ENCODE results near the gene SOX5. TPM values are rescaled to one million over a fixed set of nuclear protein-coding genes. Genes with fewer than 3 reads are reported as not detected.
"Not testable (repeated sequence)": the region's sequence is repeated elsewhere in the genome, so short reads cannot be mapped to it uniquely, and the experiment has no call there.

The SOX5 gene
- total RNA-seq, 1 donor from 2014 or later = 1.3 TPM

DNA sequence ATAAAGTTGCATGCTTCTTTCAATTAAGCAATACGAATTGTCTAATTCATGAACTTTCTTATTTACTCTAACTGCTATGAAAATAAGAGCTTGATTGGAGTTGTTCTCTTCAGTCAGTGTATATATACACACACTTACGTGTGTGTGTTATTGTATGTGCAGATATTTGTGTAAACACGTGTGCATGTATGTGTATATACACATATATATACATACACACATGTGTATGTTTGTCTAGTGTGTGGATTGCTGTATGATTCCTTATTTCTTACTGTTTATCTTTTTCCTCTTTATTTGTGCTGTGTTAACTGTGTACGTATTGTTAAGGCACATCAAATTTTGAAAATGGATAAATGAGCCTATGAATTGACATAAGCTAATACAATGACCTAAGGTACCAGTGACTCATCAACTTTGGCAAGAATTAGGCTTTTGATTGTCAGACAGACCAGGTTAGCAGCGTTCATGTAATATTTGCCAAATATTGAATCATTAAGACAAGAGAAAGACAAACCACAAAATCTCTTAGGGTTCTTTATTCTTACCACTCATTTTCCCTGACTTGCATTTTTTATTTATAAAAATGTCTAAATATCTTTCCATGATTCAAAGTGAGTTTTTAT, 423.9 kb downstream of the SOX5 start:
- no peak for DNase-seq (ENCODE audit: low spot score)
- H3K9me3 Mint-ChIP-seq = peaks cover 9% of the 10 kb centered on the region
- no peak overlapping the region for H3K4me3 Mint-ChIP-seq
- H3K36me3 Mint-ChIP-seq (ENCODE audit: low read depth) = no peaks in the 10 kb centered on the region
- no peaks in the 10 kb centered on the region for H3K4me1 Mint-ChIP-seq (ENCODE audit: low read depth)
- intact Hi-C loops (cut with micrococcal nuclease) = no loop called here
- H3K27ac Mint-ChIP-seq = no peak overlapping the region
- H3K27me3 Mint-ChIP-seq (ENCODE audit: insufficient read depth) = no peaks in the 10 kb centered on the region

DNA sequence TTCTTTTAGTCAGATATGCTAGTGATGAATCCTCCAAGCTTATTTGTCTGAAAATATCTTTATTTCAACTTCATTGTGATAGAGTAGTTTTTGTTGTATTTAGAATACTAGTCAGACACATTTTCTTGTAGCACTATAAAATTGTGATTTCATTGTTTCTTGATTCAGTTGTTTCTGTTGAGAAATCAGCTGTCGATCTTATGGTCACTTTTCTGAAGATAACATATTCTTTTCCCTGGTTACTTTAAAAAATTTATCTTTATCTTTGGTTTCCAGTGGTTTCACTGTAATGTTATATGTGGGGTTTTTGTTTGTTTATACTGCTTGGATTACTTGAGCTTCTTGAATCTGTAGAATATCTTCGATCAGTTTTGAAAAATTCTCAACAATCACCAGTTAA, 426.1 kb downstream of the SOX5 start:
- Mint-ChIP-seq H3K4me1 (ENCODE audit: low read depth) (no peaks in the 10 kb centered on the region), H3K9me3 (peaks cover 9% of the 10 kb centered on the region), H3K36me3 (ENCODE audit: low read depth) (no peaks in the 10 kb centered on the region), H3K4me3 (no peak overlapping the region), H3K27ac (no peak overlapping the region), H3K27me3 (ENCODE audit: insufficient read depth) (no peaks in the 10 kb centered on the region)
- intact Hi-C loops (cut with micrococcal nuclease) = no loop called here
- no peak for DNase-seq (ENCODE audit: low spot score)

DNA sequence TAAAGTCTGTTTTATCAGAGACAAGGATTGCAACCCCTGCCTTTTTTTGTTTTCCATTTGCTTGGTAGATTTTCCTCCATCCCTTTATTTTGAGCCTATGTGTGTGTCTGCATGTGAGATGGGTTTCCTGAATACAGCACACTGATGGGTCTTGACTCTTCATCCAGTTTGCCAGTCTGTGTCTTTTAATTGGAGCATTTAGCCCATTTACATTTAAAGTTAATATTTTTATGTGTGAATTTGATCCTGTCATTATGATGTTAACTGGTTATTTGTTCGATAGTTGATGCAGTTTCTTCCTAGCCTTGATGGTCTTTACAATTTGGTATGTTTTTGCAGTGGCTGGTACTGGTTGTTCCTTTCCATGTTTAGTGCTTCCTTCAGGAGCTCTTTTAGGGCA, 430.0 kb downstream of the SOX5 start:
- H3K27ac Mint-ChIP-seq; H3K36me3 Mint-ChIP-seq (ENCODE audit: low read depth); DNase-seq (ENCODE audit: low spot score); intact Hi-C loops (cut with micrococcal nuclease); H3K4me1 Mint-ChIP-seq (ENCODE audit: low read depth); H3K27me3 Mint-ChIP-seq (ENCODE audit: insufficient read depth); H3K9me3 Mint-ChIP-seq; H3K4me3 Mint-ChIP-seq: not testable (repeated sequence)

DNA sequence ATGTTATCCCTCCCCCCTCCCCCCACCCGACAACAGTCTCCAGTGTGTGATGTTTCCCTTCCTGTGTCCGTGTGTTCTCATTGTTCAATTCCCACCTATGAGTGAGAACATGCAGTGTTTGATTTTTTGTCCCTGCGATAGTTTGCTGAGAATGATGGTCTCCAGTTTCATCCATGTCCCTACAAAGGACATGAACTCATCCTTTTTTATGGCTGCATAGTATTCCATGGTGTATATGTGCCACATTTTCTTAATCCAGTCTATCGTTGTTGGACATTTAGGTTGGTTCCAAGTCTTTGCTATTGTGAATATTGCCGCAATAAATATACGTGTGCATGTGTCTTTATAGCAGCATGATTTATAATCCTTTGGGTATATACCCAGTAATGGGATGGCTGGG, 433.7 kb downstream of the SOX5 start:
- intact Hi-C loops (cut with micrococcal nuclease); H3K27ac Mint-ChIP-seq; H3K27me3 Mint-ChIP-seq (ENCODE audit: insufficient read depth); H3K4me1 Mint-ChIP-seq (ENCODE audit: low read depth); H3K36me3 Mint-ChIP-seq (ENCODE audit: low read depth); H3K4me3 Mint-ChIP-seq; DNase-seq (ENCODE audit: low spot score): not testable (repeated sequence)
- peaks cover 16% of the 10 kb centered on the region for H3K9me3 Mint-ChIP-seq

DNA sequence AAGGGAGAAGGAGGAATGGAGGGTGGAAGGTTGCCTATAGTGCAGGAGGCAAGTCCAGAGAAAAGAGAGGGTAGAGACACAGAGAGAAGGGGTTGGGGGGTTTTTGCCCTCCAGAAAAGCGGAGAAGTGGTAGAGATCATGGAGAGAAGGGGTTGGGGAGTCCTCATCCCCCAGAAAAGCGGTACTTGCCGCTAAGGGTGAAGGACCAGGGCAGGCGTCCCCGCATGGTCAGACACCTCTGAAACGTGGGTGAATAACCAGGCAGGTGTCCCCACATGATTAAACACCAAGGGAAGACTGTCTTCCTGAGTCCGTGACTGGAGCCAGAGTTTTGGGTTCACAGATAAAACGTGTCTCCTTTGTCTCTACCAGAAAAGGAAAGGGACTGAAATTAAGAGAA, 439.0 kb downstream of the SOX5 start:
- intact Hi-C loops (cut with micrococcal nuclease) = no loop called here
- H3K4me3 Mint-ChIP-seq = no peak overlapping the region
- H3K27me3 Mint-ChIP-seq (ENCODE audit: insufficient read depth) = no peaks in the 10 kb centered on the region
- no peak overlapping the region for H3K27ac Mint-ChIP-seq
- H3K36me3 Mint-ChIP-seq (ENCODE audit: low read depth) = no peaks in the 10 kb centered on the region
- H3K9me3 Mint-ChIP-seq = peaks cover 23% of the 10 kb centered on the region
- no peaks in the 10 kb centered on the region for H3K4me1 Mint-ChIP-seq (ENCODE audit: low read depth)
- no peak for DNase-seq (ENCODE audit: low spot score)

DNA sequence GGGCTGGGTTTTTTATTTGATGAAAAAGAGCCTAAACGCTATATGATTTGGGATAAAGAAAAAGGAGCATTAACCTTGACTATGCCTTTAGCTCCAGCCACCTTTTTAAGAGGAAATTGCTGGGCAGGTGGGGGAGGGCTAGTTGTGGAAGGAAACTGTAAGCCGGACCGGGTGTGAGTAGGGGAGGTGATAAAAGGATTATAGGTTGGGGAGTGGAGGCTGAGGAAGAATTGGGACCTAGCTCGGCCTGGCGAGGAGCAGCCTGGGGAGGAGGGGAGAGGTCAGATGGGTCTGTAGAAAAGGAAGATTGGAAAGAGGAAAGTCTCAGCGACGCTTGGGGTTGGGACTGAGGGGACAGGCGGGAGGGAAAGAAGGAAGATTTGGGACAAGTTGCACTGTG, 439.6 kb downstream of the SOX5 start:
- intact Hi-C loops (cut with micrococcal nuclease); H3K4me3 Mint-ChIP-seq; H3K27ac Mint-ChIP-seq; DNase-seq (ENCODE audit: low spot score); H3K4me1 Mint-ChIP-seq (ENCODE audit: low read depth); H3K36me3 Mint-ChIP-seq (ENCODE audit: low read depth); H3K27me3 Mint-ChIP-seq (ENCODE audit: insufficient read depth): not testable (repeated sequence)
- peaks cover 23% of the 10 kb centered on the region for H3K9me3 Mint-ChIP-seq

DNA sequence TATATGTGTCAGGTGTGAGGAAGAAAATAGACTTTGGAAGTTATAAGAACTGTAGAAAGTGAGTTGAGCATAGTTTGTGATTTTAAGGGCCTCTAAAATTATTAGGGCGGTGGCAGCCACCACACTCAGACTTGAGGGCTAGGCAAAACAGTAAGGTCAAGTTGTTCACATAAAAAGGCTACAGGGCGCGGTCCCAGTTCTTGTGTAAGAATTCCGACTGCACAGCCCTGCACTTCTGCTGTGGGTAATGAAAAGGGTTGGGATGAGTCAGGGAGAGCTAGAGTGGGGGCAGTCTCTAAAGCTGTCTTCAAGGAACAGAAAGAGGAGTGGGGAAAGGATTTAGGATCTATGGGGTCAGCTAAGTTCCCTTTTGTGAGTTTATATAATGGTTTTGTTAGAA, 441.7 kb downstream of the SOX5 start:
- H3K4me3 Mint-ChIP-seq; H3K4me1 Mint-ChIP-seq (ENCODE audit: low read depth); H3K27ac Mint-ChIP-seq; H3K36me3 Mint-ChIP-seq (ENCODE audit: low read depth); H3K27me3 Mint-ChIP-seq (ENCODE audit: insufficient read depth); DNase-seq (ENCODE audit: low spot score); intact Hi-C loops (cut with micrococcal nuclease): not testable (repeated sequence)
- peaks cover 12% of the 10 kb centered on the region for H3K9me3 Mint-ChIP-seq

DNA sequence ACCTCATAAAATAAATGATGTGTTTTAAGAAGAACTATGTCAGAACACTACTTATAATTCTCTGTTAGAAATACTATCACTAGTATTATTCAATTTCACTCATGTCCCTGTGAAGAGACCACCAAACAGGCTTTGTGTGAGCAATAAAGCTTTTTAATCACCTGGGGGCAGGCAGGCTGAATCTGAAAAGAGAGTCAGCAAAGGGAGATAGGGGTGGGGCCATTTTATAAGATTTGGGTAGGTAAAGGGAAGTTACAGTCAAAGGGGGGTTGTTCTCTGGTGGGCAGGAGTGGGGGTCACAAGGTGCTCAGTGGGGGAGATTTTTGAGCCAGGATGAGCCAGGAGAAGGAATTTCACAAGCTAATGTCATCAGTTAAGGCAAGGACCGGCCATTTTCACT, 443.7 kb downstream of the SOX5 start:
- H3K4me1 Mint-ChIP-seq (ENCODE audit: low read depth); H3K4me3 Mint-ChIP-seq; H3K36me3 Mint-ChIP-seq (ENCODE audit: low read depth); H3K27ac Mint-ChIP-seq; intact Hi-C loops (cut with micrococcal nuclease); DNase-seq (ENCODE audit: low spot score); H3K27me3 Mint-ChIP-seq (ENCODE audit: insufficient read depth): not testable (repeated sequence)
- peaks cover 11% of the 10 kb centered on the region for H3K9me3 Mint-ChIP-seq

DNA sequence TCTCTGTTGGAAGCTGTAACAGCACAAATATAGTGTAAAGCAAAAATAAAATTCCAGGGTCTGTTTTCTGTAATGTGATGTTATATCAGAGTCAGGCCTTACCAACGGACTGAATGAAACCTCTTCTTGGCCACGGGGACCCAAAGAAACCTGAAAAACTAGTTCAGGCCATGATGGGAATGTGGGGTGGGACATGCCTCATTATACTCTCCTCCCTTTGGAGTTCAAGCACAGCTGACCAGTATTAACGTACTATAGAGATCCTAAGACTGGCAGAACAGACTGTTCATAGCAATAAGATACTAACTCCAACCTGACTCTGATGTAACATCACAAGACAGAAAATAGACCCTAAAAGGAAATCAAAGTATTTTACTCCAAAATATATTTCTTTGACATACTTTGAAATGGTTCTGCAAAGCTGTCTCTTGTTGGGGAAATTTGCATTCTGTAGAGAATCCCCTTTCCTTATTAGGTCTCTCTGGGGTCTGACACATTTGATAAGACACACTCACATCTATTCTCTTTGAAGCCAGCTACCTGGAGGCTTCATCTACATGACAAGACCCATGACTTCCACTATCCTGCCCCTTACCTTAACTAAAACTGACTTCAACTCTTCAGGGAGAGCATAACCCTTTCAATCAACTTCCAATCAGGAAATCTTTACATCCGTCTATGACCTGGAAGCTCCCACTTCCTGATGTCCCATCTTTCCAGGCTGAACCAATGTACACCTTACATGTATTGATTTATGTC, 444.6 kb downstream of the SOX5 start:
- DNase-seq (ENCODE audit: low spot score) = no peak
- no peaks in the 10 kb centered on the region for H3K36me3 Mint-ChIP-seq (ENCODE audit: low read depth)
- H3K27me3 Mint-ChIP-seq (ENCODE audit: insufficient read depth) = no peaks in the 10 kb centered on the region
- no peak overlapping the region for H3K27ac Mint-ChIP-seq
- H3K4me1 Mint-ChIP-seq (ENCODE audit: low read depth) = no peaks in the 10 kb centered on the region
- H3K9me3 Mint-ChIP-seq = peaks cover 7% of the 10 kb centered on the region
- intact Hi-C loops (cut with micrococcal nuclease) = no loop called here
- H3K4me3 Mint-ChIP-seq = no peak overlapping the region

DNA sequence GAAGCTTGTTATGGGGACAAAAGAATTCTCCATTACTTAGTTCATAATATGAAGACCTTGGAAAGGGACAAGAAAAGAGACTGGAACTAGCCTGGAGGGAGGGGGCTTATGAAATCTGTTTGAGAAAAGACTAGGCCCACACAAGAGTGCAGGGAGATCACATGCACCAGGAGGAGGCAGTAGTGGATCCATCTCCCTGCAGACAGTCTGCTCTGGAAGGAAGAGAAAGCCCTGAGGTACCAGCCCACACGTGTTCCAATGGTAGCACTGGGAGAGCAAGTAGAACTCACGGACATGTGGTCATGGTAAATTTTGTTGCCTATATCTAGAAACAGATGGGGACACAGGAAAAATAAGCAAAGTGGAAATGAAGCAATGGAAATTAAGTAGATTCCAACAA, 445.4 kb downstream of the SOX5 start:
- intact Hi-C loops (cut with micrococcal nuclease) = no loop called here
- Mint-ChIP-seq H3K27ac (no peak overlapping the region), H3K9me3 (peaks cover 5% of the 10 kb centered on the region), H3K4me3 (no peak overlapping the region), H3K36me3 (ENCODE audit: low read depth) (no peaks in the 10 kb centered on the region), H3K4me1 (ENCODE audit: low read depth) (no peaks in the 10 kb centered on the region), H3K27me3 (ENCODE audit: insufficient read depth) (no peaks in the 10 kb centered on the region)
- DNase-seq (ENCODE audit: low spot score) = no peak

DNA sequence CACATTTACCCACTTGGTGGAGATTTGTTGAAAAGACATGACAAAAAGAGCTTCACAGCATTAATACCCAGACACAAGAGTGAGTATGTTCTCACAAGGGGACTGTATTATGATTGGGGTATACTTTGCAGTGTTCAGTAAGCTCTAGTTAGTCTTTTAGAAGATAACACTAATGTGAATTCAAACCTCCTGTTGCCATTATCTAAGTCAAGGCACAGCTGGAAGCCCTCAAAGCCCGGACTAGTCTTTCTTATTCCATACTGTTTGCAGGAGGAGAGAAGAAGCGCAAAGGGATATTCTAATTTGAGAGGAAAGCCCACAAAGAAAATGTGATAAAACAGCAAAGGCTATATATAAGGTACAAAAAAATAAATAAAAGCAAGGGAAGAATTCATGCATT, 445.9 kb downstream of the SOX5 start:
- Mint-ChIP-seq H3K4me3 (no peak overlapping the region), H3K27me3 (ENCODE audit: insufficient read depth) (no peaks in the 10 kb centered on the region), H3K27ac (no peak overlapping the region), H3K36me3 (ENCODE audit: low read depth) (no peaks in the 10 kb centered on the region), H3K9me3 (peaks cover 5% of the 10 kb centered on the region), H3K4me1 (ENCODE audit: low read depth) (no peaks in the 10 kb centered on the region)
- intact Hi-C loops (cut with micrococcal nuclease) = no loop called here
- no peak for DNase-seq (ENCODE audit: low spot score)

DNA sequence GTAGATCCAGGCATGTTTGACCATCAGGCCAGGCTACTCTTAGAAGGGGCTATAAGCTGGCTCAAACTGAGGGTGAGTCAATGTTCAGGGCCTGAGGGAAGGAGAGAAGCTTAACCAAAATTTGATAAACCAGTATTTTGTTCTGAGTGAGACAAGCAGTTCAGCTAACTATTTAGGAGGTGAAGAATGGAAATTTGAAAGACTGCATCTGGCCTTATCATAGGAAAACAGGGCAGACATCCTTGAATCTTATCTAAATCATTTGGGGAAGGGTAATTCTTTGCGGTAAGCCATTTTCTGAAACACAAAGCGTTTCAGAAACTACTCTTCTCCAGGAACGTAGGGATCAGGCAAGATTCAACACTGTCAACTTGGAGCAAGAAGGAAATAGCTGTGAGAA, 447.2 kb downstream of the SOX5 start:
- Mint-ChIP-seq H3K9me3 (peaks cover 5% of the 10 kb centered on the region), H3K36me3 (ENCODE audit: low read depth) (no peaks in the 10 kb centered on the region), H3K27me3 (ENCODE audit: insufficient read depth) (no peaks in the 10 kb centered on the region), H3K4me1 (ENCODE audit: low read depth) (no peaks in the 10 kb centered on the region), H3K27ac (no peak overlapping the region), H3K4me3 (no peak overlapping the region)
- no peak for DNase-seq (ENCODE audit: low spot score)
- intact Hi-C loops (cut with micrococcal nuclease) = no loop called here

DNA sequence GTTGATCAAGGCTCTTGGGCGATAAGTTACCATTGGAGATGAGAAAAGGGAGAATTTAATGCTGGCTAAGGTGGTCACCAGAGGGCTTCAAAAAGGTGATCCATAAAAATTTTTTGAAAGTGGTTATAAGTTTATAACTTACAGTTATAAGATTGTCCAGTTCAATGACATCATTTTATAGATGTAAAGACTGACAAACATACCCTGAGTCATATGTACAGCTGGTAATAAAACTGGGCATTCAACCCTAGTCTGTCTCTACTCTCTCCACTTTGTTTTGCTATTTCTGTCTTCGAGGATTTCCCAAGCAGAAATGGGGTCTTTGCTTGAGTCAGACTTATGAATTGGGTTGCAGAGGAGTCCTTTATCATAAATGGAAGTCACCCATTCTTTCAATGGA, 454.0 kb downstream of the SOX5 start:
- Mint-ChIP-seq H3K36me3 (ENCODE audit: low read depth) (no peaks in the 10 kb centered on the region), H3K27me3 (ENCODE audit: insufficient read depth) (no peaks in the 10 kb centered on the region)
- intact Hi-C loops (cut with micrococcal nuclease) = no loop called here

DNA sequence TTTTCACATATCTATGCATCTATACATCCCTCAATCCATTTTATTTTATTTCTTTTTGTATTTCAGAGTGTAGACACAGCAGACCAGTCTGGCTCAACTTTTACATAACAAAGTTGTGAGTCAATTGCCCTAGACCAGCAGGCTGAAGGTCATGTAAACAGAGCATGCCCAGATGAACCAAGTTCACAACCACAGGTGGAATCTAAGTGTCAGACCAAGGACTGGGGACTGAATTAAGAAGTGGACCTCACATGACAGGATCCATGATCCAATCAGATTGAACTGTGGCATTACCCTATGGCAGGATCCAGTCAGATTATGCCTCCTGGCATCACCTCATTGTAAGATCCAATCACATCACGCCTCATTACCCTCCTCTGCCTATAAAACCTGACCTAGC, 455.8 kb downstream of the SOX5 start:
- Mint-ChIP-seq H3K9me3 (no peaks in the 10 kb centered on the region), H3K4me3 (no peak overlapping the region), H3K4me1 (ENCODE audit: low read depth) (no peaks in the 10 kb centered on the region), H3K27ac (no peak overlapping the region), H3K36me3 (ENCODE audit: low read depth) (no peaks in the 10 kb centered on the region), H3K27me3 (ENCODE audit: insufficient read depth) (no peaks in the 10 kb centered on the region)
- no peak for DNase-seq (ENCODE audit: low spot score)
- intact Hi-C loops (cut with micrococcal nuclease) = no loop called here

More for the DNA sequence above, 454.0 kb downstream of the SOX5 start:
- no peak overlapping the region for H3K27ac Mint-ChIP-seq
- H3K9me3 Mint-ChIP-seq = no peaks in the 10 kb centered on the region
- no peaks in the 10 kb centered on the region for H3K4me1 Mint-ChIP-seq (ENCODE audit: low read depth)
- no peak for DNase-seq (ENCODE audit: low spot score)
- H3K4me3 Mint-ChIP-seq = no peak overlapping the region
